GM19099 (cell line): Measurements from ENCODE around the gene VEGFD.

Source experiments
- POLR2A ChIP-seq: IDR thresholded peaks from 3 replicates; pipeline ENCODE4 v1.6.1; 2011; ENCODE audit warnings: low read depth; ENCODE audit not compliant: insufficient read length; ENCODE audit errors: extremely low read depth

The VEGFD gene

DNA sequence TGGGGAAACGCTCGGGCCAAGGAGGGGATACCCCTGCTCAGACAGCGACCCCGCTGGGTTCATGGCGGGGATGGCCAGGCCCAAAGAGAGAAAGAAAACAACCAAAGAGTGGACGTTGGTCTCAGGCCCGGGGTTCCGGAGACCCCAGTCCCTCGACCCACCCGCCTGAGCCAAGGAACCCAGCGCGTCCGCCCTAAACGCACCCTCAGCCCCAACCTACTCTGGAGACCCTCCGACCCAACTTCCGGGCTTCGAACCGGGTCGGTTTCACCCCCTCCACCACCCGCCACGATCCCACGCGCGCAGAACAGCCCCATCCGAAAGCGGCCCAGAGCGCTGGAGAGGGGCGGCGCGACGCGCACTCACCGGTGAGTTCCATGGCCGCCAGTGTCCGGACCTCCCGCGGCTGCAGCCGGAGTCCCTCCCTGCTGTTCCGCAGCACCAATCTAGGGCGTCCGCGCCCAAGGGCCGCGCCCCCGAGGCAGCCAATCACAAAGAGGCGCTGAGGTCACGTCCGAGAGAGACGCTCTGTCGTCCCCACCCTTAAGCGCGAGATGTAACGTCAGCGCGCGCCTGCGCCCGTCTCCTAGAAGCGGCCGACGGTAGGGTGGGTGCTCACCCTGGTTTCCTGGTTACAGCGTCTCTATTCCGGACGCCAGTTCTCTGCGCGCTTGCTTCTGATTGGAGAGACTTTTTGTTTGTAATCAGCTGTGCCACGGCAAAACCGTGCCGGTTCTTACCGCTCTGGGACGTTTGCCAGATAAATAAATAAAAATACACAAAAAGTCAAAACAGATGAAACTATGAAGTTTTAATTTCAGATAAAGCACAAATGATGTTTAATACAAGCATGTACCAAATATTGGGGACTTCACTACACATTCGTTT lies 48.8 kb downstream of the VEGFD start, which contains the start of gene PIGA:
Gene PIGA, minus strand, starts transcription at position 389 of the 888 bp plus-strand sequence. CDS start 3,593 bp downstream, outside the sequence.
- peak; percentile 72 for TF ChIP-seq POLR2A

DNA sequence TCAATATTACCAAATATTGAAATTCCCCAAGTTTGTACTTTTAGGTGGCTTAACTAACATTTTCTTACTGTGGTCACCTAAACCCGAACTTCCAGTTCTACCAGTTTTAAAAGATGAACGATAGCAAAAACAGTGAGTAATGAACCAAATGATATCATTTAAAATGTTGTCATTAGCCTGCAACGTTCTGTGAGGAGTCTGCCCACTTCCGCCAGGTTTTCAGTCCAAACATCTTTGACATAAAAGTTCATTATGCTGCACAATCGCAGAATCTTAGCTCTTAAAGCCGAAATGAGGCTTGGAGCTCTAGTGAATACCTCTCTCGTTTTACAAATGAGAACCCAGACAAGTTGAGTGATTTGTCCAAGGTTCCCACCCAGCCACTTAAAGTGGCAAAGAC lies 49.7 kb downstream of the VEGFD start:
- TF ChIP-seq POLR2A: no peak

DNA sequence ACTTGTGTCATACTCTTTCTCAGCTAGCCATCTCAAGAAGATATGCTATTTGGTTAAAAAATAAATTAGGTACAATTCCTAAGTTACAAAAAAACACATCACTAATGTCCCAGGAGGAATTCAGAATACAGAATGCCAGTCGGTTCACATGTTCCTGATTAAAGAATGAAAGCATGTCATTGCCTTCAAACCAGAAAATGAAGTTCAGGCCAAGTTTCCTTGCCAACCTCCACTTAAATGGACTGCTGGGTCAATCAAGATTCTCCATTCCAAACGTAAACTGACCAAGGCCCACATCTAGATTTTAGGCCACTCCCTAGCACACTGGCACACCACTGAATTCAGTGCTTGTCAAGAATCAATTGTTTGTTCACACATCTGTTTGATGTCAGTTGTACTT lies 55.4 kb downstream of the VEGFD start:
- no peak for TF ChIP-seq POLR2A

DNA sequence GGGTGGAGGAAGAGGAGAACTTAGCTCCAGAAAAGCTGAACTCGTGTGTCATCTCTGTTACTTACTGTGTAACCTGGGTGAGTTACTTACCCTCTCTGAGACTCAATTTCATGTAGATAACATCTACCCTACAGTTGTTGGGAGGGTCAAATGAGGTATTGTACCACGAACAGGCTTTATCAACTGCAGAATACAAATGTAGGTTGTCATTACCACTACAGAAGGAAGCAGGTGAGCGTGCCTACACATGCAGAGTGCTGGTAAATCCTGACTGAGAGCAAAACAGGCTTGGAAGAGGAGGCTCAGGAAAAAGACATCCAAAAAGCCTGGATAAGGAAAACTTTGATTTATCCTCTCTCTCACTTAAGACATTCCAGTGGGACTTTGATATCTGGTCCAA lies 56.1 kb downstream of the VEGFD start:
- TF ChIP-seq POLR2A: no peak

DNA sequence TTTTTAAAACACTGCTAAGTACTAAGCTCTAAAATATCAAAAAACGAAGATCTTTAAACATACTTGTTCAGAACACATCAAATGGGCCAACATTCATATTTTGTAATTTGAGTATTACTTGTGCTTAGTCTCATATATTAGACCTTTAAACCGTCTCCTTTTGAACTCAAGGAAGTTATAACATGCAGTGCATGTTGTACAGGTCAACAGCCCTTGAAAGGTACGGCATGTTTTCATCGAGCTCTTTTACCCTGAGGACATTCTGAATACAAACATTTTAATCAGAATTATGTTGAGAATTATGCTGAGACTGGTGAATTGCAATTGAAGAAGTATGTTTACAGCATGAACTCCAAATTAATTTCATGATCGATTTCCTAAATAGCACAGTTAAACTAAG lies 61.7 kb downstream of the VEGFD start:
- no peak for TF ChIP-seq POLR2A

DNA sequence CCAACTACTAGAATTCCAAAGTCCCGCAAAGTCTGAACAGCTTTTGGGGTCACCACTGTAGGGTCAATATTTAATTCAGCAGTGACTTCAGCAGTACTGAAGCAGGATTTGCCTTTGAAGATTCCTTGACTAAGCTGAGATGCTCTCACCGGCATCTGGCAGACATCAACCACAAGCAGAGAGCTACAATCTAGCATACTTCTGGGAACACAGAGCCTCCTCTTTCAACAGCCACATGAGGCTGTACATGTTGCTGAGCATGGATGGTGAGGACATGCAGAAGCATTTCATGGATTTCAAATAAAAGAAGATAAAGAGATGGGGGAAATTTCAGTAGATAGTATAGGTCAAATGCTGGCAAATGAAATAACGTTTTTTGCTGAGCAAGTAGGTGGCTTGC lies 62.1 kb downstream of the VEGFD start:
- no peak for TF ChIP-seq POLR2A

DNA sequence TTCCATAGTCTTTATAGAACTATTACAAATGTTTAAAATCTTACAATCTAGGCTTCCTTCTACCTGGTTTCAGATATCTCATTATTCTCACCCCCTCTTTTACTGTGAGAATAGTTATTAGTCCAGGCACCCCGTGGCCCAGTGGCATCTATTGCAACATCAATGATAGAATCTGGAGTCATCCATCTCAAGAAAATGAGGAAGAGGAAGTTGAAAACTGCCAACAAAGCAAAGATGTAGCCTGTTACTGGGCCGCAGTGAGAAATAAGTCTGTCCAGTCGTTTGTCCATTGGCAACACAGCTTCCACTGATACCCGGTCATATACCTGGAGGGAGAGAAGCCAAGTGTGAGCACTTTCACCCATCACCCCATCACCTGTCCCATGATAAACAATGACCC lies 62.8 kb downstream of the VEGFD start:
- no peak for TF ChIP-seq POLR2A

DNA sequence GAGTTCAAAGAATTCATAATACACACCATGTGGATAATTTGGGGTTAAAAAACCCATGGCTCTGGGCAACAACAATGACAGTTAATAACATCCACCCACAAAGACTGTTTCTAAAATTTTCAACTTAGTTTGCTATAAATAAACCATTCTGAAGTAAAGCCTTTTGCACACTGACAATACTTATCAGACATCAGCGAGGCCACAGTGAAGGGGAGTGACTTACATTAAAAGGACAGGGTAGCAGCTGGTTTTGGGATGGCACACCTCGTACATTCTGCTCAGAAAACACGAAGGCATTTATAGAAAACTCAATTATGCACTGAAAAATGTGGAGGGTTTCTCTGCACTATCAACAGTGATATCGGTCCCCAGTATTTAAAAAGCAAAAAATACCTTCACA lies 63.9 kb downstream of the VEGFD start:
- no peak for TF ChIP-seq POLR2A

DNA sequence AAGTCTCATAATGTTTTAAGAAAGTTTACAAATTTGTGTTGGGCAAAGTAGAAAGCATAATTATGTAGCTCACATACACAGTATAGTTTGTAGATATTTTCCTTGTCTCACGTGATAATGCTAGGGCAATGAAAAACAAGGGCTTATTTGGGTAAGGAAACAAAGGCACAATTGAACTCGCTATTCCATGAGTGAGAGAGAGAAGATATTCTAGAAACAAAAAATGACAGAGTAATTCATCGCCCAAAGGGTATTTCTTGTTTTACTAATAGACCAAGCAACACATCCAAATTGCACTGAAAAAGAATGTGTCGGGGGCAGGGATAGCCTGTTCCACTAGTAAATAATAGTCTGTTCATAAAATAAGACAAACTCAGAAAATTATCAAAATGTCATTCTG lies 65.1 kb downstream of the VEGFD start:
- TF ChIP-seq POLR2A: no peak

DNA sequence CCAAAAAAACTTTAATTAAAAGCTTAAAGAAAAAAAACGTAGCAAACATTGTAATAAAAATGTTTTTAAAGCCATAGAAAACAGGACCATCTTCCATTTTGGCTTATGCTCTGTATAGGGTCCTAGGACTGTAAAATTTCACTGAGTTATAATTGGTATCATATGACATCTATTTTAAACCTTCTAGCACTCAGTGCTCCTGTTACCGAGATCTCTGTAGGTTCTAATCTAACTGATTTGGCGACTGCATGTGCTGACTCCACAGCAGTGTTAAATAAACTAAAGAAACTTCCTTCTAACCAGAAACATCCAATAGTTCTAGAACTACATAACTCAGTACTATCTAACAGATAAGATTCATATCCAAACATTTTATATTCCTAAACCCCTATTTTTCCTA lies 68.7 kb downstream of the VEGFD start, which contains the start of gene ASB11:
Gene ASB11, minus strand, starts transcription at position 132 of the 400 bp plus-strand sequence. Its CDS starts 35 bp downstream, at position 97.
- TF ChIP-seq POLR2A: no peak

DNA sequence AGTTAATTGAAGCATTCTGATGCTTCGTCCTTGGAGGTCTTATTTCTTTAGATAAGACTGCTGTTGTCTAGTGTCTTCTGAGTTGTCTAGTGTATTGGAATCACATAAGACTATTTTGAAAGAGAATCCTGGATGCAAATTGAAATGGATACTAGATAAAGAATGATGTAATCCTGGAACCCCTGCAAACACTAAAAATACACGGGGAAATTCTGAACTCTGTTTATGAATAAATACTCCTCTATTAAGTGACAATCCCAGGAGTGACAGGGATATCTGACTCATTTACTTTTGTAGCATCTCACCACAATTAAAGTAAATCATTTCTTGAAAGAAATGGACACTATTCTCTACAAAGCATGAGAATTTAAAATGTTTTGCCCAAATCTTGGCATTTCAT lies 69.7 kb downstream of the VEGFD start:
- no peak for TF ChIP-seq POLR2A

DNA sequence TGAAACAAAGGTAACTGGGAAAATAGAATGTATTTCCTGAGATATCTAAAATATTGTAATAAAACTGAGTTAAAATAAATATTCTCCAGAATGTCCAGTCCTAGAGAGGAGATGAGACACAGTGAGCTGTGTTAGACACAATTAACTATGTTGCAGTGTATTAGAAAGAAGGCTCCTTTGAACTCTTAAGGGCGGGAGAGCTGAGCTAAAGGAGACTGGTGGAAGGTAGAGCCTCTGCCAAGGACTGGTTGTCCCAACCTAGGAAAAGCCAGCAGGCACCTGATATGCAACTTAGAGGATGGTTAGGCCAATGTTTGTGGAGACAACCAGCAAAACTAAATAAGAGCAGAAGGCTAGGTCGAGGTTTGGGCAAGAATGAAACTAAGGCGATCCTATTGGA lies 73.1 kb downstream of the VEGFD start:
- no peak for TF ChIP-seq POLR2A

DNA sequence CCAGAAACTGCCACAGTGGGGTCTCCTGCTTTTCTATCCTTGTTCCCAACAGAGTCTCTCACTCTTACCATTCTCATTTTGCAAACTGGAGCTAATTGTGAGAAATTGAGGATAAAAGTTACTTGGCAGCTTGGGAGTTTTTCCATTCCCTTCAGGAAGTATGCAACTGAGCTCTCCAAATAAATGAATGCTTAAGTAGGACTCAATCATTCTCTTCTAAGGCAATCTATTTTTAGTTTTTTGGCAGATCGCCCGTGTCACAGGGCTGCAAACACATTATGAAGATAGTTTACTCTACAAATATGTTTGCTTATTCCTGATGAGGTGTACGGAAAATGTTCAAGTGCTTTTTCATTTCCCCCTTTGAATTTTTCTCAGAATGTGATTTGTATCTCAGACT lies 74.1 kb downstream of the VEGFD start:
- no peak for TF ChIP-seq POLR2A

DNA sequence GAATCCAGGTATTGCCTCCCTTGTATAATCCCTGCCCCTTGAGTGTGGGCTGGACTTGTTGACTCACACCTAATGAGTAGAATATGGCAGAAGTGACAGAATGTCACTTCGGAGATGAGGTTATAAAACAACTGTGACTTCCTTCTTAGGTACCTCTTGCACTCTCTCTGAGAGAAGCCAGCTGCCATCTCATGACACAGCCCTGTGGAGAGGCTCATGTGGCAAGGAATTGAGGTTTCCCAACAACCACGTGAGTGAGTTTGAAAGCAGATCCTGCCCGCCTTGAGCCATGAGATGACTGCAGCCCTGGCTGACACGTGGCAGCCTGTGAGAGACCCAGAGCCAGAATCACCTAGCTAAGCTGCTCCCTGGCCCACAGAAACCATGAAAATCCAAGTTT lies 82.3 kb downstream of the VEGFD start:
- TF ChIP-seq POLR2A: no peak

DNA sequence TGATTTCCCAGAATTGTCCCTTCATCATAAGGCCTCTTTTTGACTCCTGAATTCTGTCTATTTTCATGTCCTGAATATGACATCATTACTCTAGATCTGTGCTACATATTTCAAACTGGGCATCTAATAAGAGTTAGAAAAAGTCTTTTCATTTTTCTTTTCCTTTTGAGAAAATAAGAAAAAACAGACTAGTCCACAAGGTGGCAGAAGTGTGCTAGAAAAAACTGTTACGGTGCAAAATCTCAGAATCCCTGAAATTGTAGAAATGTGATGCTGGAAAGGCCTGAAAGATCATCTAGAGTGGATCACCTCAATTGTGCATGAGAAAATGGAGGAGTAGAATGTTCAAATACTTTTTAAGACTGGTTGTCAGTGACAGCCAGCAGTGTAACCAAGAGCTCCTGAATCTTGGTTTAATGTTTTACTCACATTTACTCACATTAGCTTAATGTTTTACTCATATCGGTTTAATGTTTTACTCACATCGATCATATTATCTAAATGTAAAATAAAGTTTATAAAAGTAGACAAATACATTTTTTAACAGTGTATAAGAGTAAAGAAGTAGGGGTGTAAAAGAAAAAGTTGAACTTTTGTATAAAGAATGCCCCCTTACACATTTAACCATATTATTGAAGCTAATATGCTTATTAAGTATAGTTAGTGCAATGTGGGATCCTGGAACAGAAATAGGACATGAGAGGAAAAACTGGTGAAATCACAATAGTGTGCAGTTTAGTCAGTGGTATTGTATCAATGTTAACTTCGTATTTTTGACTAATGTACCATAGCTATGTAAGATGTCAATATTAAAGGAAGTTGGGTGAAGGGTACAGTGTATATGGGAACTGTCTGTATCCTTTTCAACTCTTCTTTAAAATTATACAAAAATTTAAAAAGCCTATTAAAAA lies 84.0 kb downstream of the VEGFD start:
- TF ChIP-seq POLR2A: no peak
